Measurements from ENCODE around the gene MAN1A1.

DNA sequence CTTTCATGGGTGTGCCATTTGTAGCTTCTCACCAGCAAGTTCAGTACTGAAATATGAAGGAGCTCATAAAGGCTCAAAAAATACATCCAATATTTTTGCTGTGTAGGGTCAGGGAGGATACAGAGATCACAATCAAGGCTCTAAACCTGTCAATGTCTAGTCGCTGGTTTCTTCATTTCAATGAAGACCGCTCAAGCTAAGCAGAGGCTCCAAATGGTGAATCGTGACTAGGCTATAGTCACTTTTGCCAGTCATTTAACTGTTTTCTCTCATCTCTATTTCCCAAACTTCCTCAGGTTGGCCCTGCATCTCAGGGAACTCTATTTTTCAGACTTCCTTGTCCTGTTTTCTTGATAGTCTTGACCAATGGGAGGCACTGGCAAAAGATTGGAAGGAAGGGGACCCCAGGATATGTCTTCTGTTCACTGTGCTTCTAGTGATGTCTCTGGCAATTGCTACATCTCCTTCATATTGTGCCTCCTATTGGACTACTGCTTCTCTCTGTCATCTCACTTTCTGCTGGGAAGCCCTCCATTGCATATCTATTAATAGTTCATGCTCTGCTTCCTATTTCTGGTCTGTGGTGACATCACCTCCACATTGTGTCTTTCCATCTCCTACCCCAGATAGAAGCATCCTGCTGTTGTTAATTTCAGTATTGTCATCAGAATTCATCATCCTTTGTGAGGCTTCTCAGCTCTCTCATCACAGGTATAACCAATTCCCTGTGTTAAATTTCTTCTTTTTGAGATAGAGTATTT, 183.4 kb downstream of the MAN1A1 start:
- TF ChIP-seq CTCF (IDR thresholded peaks at IDR 0.05) (no peak), POLR2A (IDR thresholded peaks at IDR 0.05) (no peak)

Measured in thyroid gland (tissue), 4 donors.